ENCODE data around the gene EPB41L2. TPM values are rescaled to one million over a fixed set of nuclear protein-coding genes. Genes with fewer than 3 reads are reported as not detected.

Gene EPB41L2
- total and polyA plus RNA-seq, 7 donors, result 41.2 to 147 (median 65.7) TPM

- 83 to 86% methylated on average over 4 of the region's 4 CpGs for WGBS, 2 donors
- H3K27me3 ChIP-seq, result no peaks in the 10 kb centered on the region
- H3K4me1 ChIP-seq, result peaks cover 0 to 5% (median 2%) of the 10 kb centered on the region in 4 donors
- no peak for TF ChIP-seq POLR2A (IDR thresholded peaks at IDR 0.05)
- TF ChIP-seq CTCF (IDR thresholded peaks at IDR 0.05), result no peak
- no peak for TF ChIP-seq POLR2AphosphoS5 (IDR thresholded peaks at IDR 0.05)
- TF ChIP-seq EP300 (IDR thresholded peaks at IDR 0.05), result no peak
- no peaks in the 10 kb centered on the region for H3K36me3 ChIP-seq
- H3K4me3 ChIP-seq, result no peak overlapping the region
- no peak overlapping the region for H3K27ac ChIP-seq
- no peaks in the 10 kb centered on the region for H3K9me3 ChIP-seq
- intact Hi-C loops (cut with DNase I), result no loop called here
- DNase-seq, result no peak
These were observed 150.6 kb downstream of the EPB41L2 start for GRCh38 chr6:130912434-130912833.

GRCh38 chr6:130908958-130909357 is 154.1 kb downstream of the EPB41L2 start:
- Histone ChIP-seq H3K36me3 (no peaks in the 10 kb centered on the region), H3K27ac (no peak overlapping the region), H3K4me3 (no peak overlapping the region), H3K4me1 (peaks cover 0 to 4% (median 0%) of the 10 kb centered on the region in 4 donors), H3K9me3 (no peaks in the 10 kb centered on the region), H3K27me3 (no peaks in the 10 kb centered on the region)
- TF ChIP-seq POLR2A (IDR thresholded peaks at IDR 0.05), result no peak
- TF ChIP-seq POLR2AphosphoS5 (IDR thresholded peaks at IDR 0.05), result no peak
- no peak for TF ChIP-seq EP300 (IDR thresholded peaks at IDR 0.05)
- no peak for TF ChIP-seq CTCF (IDR thresholded peaks at IDR 0.05)
- intact Hi-C loops (cut with DNase I), result no loop called here
- DNase-seq, result no peak
- 92 to 95% methylated on average over 2 of the region's 2 CpGs for WGBS, 2 donors

- Histone ChIP-seq H3K9me3 (no peaks in the 10 kb centered on the region), H3K27me3 (no peaks in the 10 kb centered on the region), H3K27ac (no peak overlapping the region), H3K36me3 (no peaks in the 10 kb centered on the region), H3K4me3 (no peak overlapping the region), H3K4me1 (peaks cover 0 to 4% (median 0%) of the 10 kb centered on the region in 4 donors)
- intact Hi-C loops (cut with DNase I), result no loop called here
- DNase-seq, result no peak
- TF ChIP-seq EP300 (IDR thresholded peaks at IDR 0.05) (no peak), POLR2A (IDR thresholded peaks at IDR 0.05) (no peak), POLR2AphosphoS5 (IDR thresholded peaks at IDR 0.05) (no peak), CTCF (IDR thresholded peaks at IDR 0.05) (no peak)
These were observed 154.9 kb downstream of the EPB41L2 start for GRCh38 chr6:130908188-130908587.

GRCh38 chr6:130907687-130908086 is 155.4 kb downstream of the EPB41L2 start:
- no peaks in the 10 kb centered on the region for H3K36me3 ChIP-seq
- TF ChIP-seq POLR2A (IDR thresholded peaks at IDR 0.05) (no peak), CTCF (IDR thresholded peaks at IDR 0.05) (no peak), EP300 (IDR thresholded peaks at IDR 0.05) (no peak), POLR2AphosphoS5 (IDR thresholded peaks at IDR 0.05) (no peak)
- no peak for DNase-seq
- 48 to 72% methylated on average over 3 of the region's 3 CpGs for WGBS, 2 donors
- intact Hi-C loops (cut with DNase I), result no loop called here
- no peak overlapping the region for H3K27ac ChIP-seq
- H3K9me3 ChIP-seq, result no peaks in the 10 kb centered on the region
- H3K4me3 ChIP-seq, result no peak overlapping the region
- H3K27me3 ChIP-seq, result no peaks in the 10 kb centered on the region
- peaks cover 0 to 4% (median 0%) of the 10 kb centered on the region in 4 donors for H3K4me1 ChIP-seq

GRCh38 chr6:130906736-130907381 is 156.2 kb downstream of the EPB41L2 start:
- H3K27ac ChIP-seq, result no peak overlapping the region
- H3K27me3 ChIP-seq, result no peaks in the 10 kb centered on the region
- H3K36me3 ChIP-seq, result no peaks in the 10 kb centered on the region
- TF ChIP-seq EP300 (IDR thresholded peaks at IDR 0.05) (no peak), POLR2AphosphoS5 (IDR thresholded peaks at IDR 0.05) (no peak)
- no peak overlapping the region for H3K4me3 ChIP-seq
- H3K9me3 ChIP-seq, result no peaks in the 10 kb centered on the region
- WGBS, 2 donors, result 87 to 88% methylated on average over 2 of the region's 2 CpGs
- intact Hi-C loops (cut with DNase I), result no loop called here
- no peak for DNase-seq
- peaks cover 0 to 4% (median 0%) of the 10 kb centered on the region in 4 donors for H3K4me1 ChIP-seq
